ENCODE results near the gene CDC42EP5.
"Not testable (repeated sequence)": the region's sequence is repeated elsewhere in the genome, so short reads cannot be mapped to it uniquely, and the experiment has no call there.

The CDC42EP5 gene

GRCh38 chr19:54473071-54473891, at the start of gene CDC42EP5:
Gene CDC42EP5, minus strand, starts transcription at chr19:54473296. Its CDS starts 7,749 bp downstream, at chr19:54465547.
- Mint-ChIP-seq H3K4me3 (no peak within 1 kb of the TSS), H3K27ac (no peak within 1 kb of the TSS), H3K27me3 (peaks cover 34% of the 10 kb centered on the region), H3K36me3 (no peaks in the 10 kb centered on the region), H3K9me3 (ENCODE audit: low read depth) (no peaks in the 10 kb centered on the region), H3K4me1 (ENCODE audit: low read depth) (peaks cover 13% of the 10 kb centered on the region)

GRCh38 chr19:54521860-54522513, 48.9 kb upstream of the CDC42EP5 start:
- H3K4me3 Mint-ChIP-seq, result peak overlapping the region; percentile 72
- no peaks in the 10 kb centered on the region for H3K36me3 Mint-ChIP-seq
- H3K27me3 Mint-ChIP-seq, result peaks cover 9% of the 10 kb centered on the region
- peaks cover 53% of the 10 kb centered on the region for H3K4me1 Mint-ChIP-seq (ENCODE audit: low read depth)
- H3K9me3 Mint-ChIP-seq (ENCODE audit: low read depth), result no peaks in the 10 kb centered on the region
- peak overlapping the region; percentile 61 for H3K27ac Mint-ChIP-seq

GRCh38 chr19:54521022-54521859, 48.1 kb upstream of the CDC42EP5 start:
- Mint-ChIP-seq H3K4me3 (peak overlapping the region; percentile 75), H3K27me3 (peaks cover 8% of the 10 kb centered on the region), H3K27ac (peak overlapping the region; percentile 71), H3K36me3 (no peaks in the 10 kb centered on the region), H3K9me3 (ENCODE audit: low read depth) (no peaks in the 10 kb centered on the region), H3K4me1 (ENCODE audit: low read depth) (peaks cover 53% of the 10 kb centered on the region)

GRCh38 chr19:54518844-54519243, 45.7 kb upstream of the CDC42EP5 start:
- Mint-ChIP-seq H3K9me3 (ENCODE audit: low read depth) (no peaks in the 10 kb centered on the region), H3K27me3 (peaks cover 15% of the 10 kb centered on the region), H3K4me3 (peak overlapping the region; percentile 64), H3K36me3 (no peaks in the 10 kb centered on the region), H3K4me1 (ENCODE audit: low read depth) (peaks cover 51% of the 10 kb centered on the region), H3K27ac (peak overlapping the region; percentile 3)

GRCh38 chr19:54517483-54517882, 44.4 kb upstream of the CDC42EP5 start:
- H3K27me3 Mint-ChIP-seq, result peaks cover 12% of the 10 kb centered on the region
- no peak overlapping the region for H3K27ac Mint-ChIP-seq
- H3K36me3 Mint-ChIP-seq, result no peaks in the 10 kb centered on the region
- H3K4me1 Mint-ChIP-seq (ENCODE audit: low read depth), result peaks cover 38% of the 10 kb centered on the region
- H3K4me3 Mint-ChIP-seq, result no peak overlapping the region
- no peaks in the 10 kb centered on the region for H3K9me3 Mint-ChIP-seq (ENCODE audit: low read depth)

GRCh38 chr19:54515156-54515555, 42.1 kb upstream of the CDC42EP5 start:
- H3K4me1 Mint-ChIP-seq (ENCODE audit: low read depth), result peaks cover 18% of the 10 kb centered on the region
- H3K9me3 Mint-ChIP-seq (ENCODE audit: low read depth), result no peaks in the 10 kb centered on the region
- H3K4me3 Mint-ChIP-seq, result no peak overlapping the region
- H3K36me3 Mint-ChIP-seq, result peaks cover 2% of the 10 kb centered on the region
- H3K27ac Mint-ChIP-seq, result peak overlapping the region; percentile 47
- H3K27me3 Mint-ChIP-seq, result peaks cover 15% of the 10 kb centered on the region

- not testable (repeated sequence) for H3K9me3 Mint-ChIP-seq (ENCODE audit: low read depth); H3K36me3 Mint-ChIP-seq; H3K27ac Mint-ChIP-seq; H3K4me1 Mint-ChIP-seq (ENCODE audit: low read depth); H3K27me3 Mint-ChIP-seq; H3K4me3 Mint-ChIP-seq
Observed at GRCh38 chr19:54509200-54509940, 36.3 kb upstream of the CDC42EP5 start.

GRCh38 chr19:54508487-54508886, 35.4 kb upstream of the CDC42EP5 start:
- H3K27me3 Mint-ChIP-seq; H3K9me3 Mint-ChIP-seq (ENCODE audit: low read depth); H3K36me3 Mint-ChIP-seq; H3K4me1 Mint-ChIP-seq (ENCODE audit: low read depth); H3K4me3 Mint-ChIP-seq; H3K27ac Mint-ChIP-seq: not testable (repeated sequence)

- H3K4me3 Mint-ChIP-seq, result no peak overlapping the region
- no peaks in the 10 kb centered on the region for H3K9me3 Mint-ChIP-seq (ENCODE audit: low read depth)
- H3K27me3 Mint-ChIP-seq, result peaks cover 9% of the 10 kb centered on the region
- H3K27ac Mint-ChIP-seq, result no peak overlapping the region
- peaks cover 6% of the 10 kb centered on the region for H3K4me1 Mint-ChIP-seq (ENCODE audit: low read depth)
- H3K36me3 Mint-ChIP-seq, result peaks cover 2% of the 10 kb centered on the region
Observed at GRCh38 chr19:54507824-54508223, 34.7 kb upstream of the CDC42EP5 start.

- not testable (repeated sequence) for H3K4me1 Mint-ChIP-seq (ENCODE audit: low read depth); H3K27me3 Mint-ChIP-seq; H3K9me3 Mint-ChIP-seq (ENCODE audit: low read depth); H3K36me3 Mint-ChIP-seq; H3K27ac Mint-ChIP-seq
- peak overlapping the region; percentile 13 for H3K4me3 Mint-ChIP-seq
Observed at GRCh38 chr19:54507038-54507717, 34.1 kb upstream of the CDC42EP5 start.

- Mint-ChIP-seq H3K27me3 (peaks cover 7% of the 10 kb centered on the region), H3K27ac (no peak overlapping the region), H3K36me3 (no peaks in the 10 kb centered on the region)
Observed at GRCh38 chr19:54506079-54506478, 33.0 kb upstream of the CDC42EP5 start.

GRCh38 chr19:54505542-54505941, 32.4 kb upstream of the CDC42EP5 start:
- H3K9me3 Mint-ChIP-seq (ENCODE audit: low read depth); H3K36me3 Mint-ChIP-seq; H3K4me3 Mint-ChIP-seq; H3K4me1 Mint-ChIP-seq (ENCODE audit: low read depth); H3K27me3 Mint-ChIP-seq; H3K27ac Mint-ChIP-seq: not testable (repeated sequence)

More at GRCh38 chr19:54506079-54506478, 33.0 kb upstream of the CDC42EP5 start:
- no peaks in the 10 kb centered on the region for H3K9me3 Mint-ChIP-seq (ENCODE audit: low read depth)
- H3K4me1 Mint-ChIP-seq (ENCODE audit: low read depth), result peaks cover 6% of the 10 kb centered on the region
- H3K4me3 Mint-ChIP-seq, result no peak overlapping the region

- Mint-ChIP-seq H3K27me3 (peaks cover 11% of the 10 kb centered on the region), H3K4me1 (ENCODE audit: low read depth) (peaks cover 21% of the 10 kb centered on the region), H3K9me3 (ENCODE audit: low read depth) (no peaks in the 10 kb centered on the region), H3K4me3 (no peak within 1 kb of the TSS), H3K36me3 (no peaks in the 10 kb centered on the region), H3K27ac (no peak within 1 kb of the TSS)
Observed at GRCh38 chr19:54502518-54503048, 29.5 kb upstream of the CDC42EP5 start, which contains the start of gene LAIR2. Gene LAIR2, plus strand, starts transcription at chr19:54502831. Its CDS starts 88 bp downstream, at chr19:54502919.

GRCh38 chr19:54498451-54498772, 25.3 kb upstream of the CDC42EP5 start:
- H3K4me1 Mint-ChIP-seq (ENCODE audit: low read depth), result peaks cover 24% of the 10 kb centered on the region
- not testable (repeated sequence) for H3K4me3 Mint-ChIP-seq; H3K36me3 Mint-ChIP-seq; H3K27ac Mint-ChIP-seq; H3K9me3 Mint-ChIP-seq (ENCODE audit: low read depth)
- H3K27me3 Mint-ChIP-seq, result peaks cover 13% of the 10 kb centered on the region

All from activated naive CD8-positive, alpha-beta T cell (primary cell).